Measurements from ENCODE around the gene GAB3. TPM values are rescaled to one million over a fixed set of nuclear protein-coding genes. Genes with fewer than 3 reads are reported as not detected.

The GAB3 gene
- total and polyA plus RNA-seq, 2 donors (not counting 3 experiments of a cell fraction or from before 2014, with no cell fraction given): 6.0 to 6.2 TPM

DNA sequence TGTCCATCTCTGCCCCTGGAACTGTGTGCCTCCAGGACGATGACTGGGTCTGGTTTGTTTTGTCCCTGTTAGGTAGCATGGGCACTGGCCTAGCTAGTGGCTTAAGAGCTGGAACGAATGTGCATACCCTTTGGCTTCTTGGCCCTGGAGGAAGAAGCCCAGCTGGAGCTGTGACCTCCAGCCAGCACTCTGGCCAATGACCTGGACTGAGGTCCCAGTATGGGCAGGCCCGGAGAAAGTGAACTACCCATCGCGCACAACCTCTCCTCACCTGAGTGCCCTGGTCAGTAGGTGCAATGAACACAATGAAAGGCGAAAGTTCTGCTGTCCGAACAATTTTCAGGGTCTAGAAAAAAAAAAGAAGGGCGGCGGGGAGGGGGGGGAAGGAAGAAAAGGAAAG lies 30.1 kb upstream of the GAB3 start:
- intact Hi-C loops (cut with micrococcal nuclease): no loop called here
- no peaks in the 10 kb centered on the region for H3K79me2 ChIP-seq (ENCODE audit: control insufficient read depth, insufficient read depth, low read length)
- peaks cover 8 to 15% of the 10 kb centered on the region in 2 experiments for H3K36me3 ChIP-seq (ENCODE audit: control insufficient read depth in 2 of 2, extremely low read depth in 1 of 2, insufficient read depth in 2 of 2, low read length in 2 of 2)
- ChIA-PET POLR2A (no interaction called here), CTCF (interaction anchor here (0.7 to 1.1 kb wide), 2 partner anchors 18 to 32 kb away, joined by 3 to 4 read pairs; partner anchors contain the start of gene DKC1)
- no peaks in the 10 kb centered on the region for H4K20me1 ChIP-seq (replicated peaks; ENCODE audit: control insufficient read depth, extremely low read depth, insufficient read depth, low read length)
- H2AFZ ChIP-seq (ENCODE audit: low read depth, low read length): no peak overlapping the region
- no peaks in the 10 kb centered on the region for H3K4me1 ChIP-seq (ENCODE audit: control insufficient read depth, extremely low read depth, insufficient read depth, low read length)
- DNase-seq (ENCODE audit: low read depth, low spot score) (no peak), FAIRE-seq (no peak)
- BruUV-seq (replicated peaks): no TSS peak
- no peaks in the 10 kb centered on the region for H3K9me1 ChIP-seq (replicated peaks; ENCODE audit: control insufficient read depth, extremely low read depth, insufficient read depth, low read length)
- no peak overlapping the region for H3K4me2 ChIP-seq (ENCODE audit: insufficient read depth, low read length)
- H3K27ac ChIP-seq (ENCODE audit: insufficient read depth, low read depth, low read length): no peak overlapping the region
- no peak overlapping the region for H3K4me3 ChIP-seq (replicated peaks in 1 of 3; ENCODE audit: insufficient read depth in 1 of 3, low read depth in 1 of 3, low read length in 3 of 3)
- no peak overlapping the region for H3K9ac ChIP-seq (replicated peaks; ENCODE audit: extremely low read depth, insufficient read depth, low read length)
- no peaks in the 10 kb centered on the region for H3K27me3 ChIP-seq (ENCODE audit: control insufficient read depth in 2 of 2, insufficient read depth in 2 of 2, low read length in 2 of 2)
- dilution Hi-C loops (cut with MboI; ENCODE audit: extremely low pct_ligation_motif_present, low sequenced_read_pairs): no loop called here
- no peaks in the 10 kb centered on the region for H3K9me3 ChIP-seq (replicated peaks; ENCODE audit: control insufficient read depth, insufficient read depth, low read length)
- TF ChIP-seq GATA2 (IDR thresholded peaks at IDR 0.05; ENCODE audit: insufficient read depth, insufficient read length, low read depth, low read length) (no peak), MYC (IDR thresholded peaks at IDR 0.05; ENCODE audit: low read depth, low read length) (no peak), POLR2A (IDR thresholded peaks at IDR 0.05; ENCODE audit: low read depth, low read length) (no peak), FOS (IDR thresholded peaks at IDR 0.05; ENCODE audit: borderline replicate concordance, insufficient read depth, low read length) (no peak), JUN (IDR thresholded peaks at IDR 0.05; ENCODE audit: borderline replicate concordance, insufficient read depth, insufficient read length, low read depth) (no peak), POLR2AphosphoS5 (IDR thresholded peaks at IDR 0.05; ENCODE audit: insufficient read depth, low read depth, low read length) (no peak), EZH2 (IDR thresholded peaks at IDR 0.05; ENCODE audit: borderline replicate concordance, low read depth, low read length, severe bottlenecking) (no peak)
- TF ChIP-seq, protein P1, sequence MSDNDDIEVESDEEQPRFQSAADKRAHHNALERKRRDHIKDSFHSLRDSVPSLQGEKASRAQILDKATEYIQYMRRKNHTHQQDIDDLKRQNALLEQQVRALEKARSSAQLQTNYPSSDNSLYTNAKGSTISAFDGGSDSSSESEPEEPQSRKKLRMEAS (IDR thresholded peaks at IDR 0.05; ENCODE audit: insufficient read depth, insufficient read length): no peak
- TF ChIP-seq, protein P2, sequence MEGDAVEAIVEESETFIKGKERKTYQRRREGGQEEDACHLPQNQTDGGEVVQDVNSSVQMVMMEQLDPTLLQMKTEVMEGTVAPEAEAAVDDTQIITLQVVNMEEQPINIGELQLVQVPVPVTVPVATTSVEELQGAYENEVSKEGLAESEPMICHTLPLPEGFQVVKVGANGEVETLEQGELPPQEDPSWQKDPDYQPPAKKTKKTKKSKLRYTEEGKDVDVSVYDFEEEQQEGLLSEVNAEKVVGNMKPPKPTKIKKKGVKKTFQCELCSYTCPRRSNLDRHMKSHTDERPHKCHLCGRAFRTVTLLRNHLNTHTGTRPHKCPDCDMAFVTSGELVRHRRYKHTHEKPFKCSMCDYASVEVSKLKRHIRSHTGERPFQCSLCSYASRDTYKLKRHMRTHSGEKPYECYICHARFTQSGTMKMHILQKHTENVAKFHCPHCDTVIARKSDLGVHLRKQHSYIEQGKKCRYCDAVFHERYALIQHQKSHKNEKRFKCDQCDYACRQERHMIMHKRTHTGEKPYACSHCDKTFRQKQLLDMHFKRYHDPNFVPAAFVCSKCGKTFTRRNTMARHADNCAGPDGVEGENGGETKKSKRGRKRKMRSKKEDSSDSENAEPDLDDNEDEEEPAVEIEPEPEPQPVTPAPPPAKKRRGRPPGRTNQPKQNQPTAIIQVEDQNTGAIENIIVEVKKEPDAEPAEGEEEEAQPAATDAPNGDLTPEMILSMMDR (IDR thresholded peaks at IDR 0.05; ENCODE audit: extremely low read depth in 1 of 2, insufficient read depth in 1 of 2, low read depth in 1 of 2, low read length in 2 of 2): no peak
